Mucosa of descending colon (tissue), 3 donors: ENCODE results near the gene CYP27A1. TPM values are rescaled to one million over a fixed set of nuclear protein-coding genes. Genes with fewer than 3 reads are reported as not detected.
"Not testable (repeated sequence)": the region's sequence is repeated elsewhere in the genome, so short reads cannot be mapped to it uniquely, and the experiment has no call there.

Source experiments
- ATAC-seq: fragments of 200-7000 bp; cut with Tn5 transposase; one replicate; pipeline ENCODE4 v1.9.1; 2020; ENCODE audit warnings: mild to moderate bottlenecking, moderate library complexity
- DNase-seq, 3 donors: peaks; one replicate each; pipeline ENCODE4 v3.0.0-alpha.2; 2020
- H3K36me3 ChIP-seq: fragments of 200-600 bp; one replicate; pipeline ENCODE4 v1.8.0; 2021; ENCODE audit warnings: low read depth, mild to moderate bottlenecking
- H3K4me1 ChIP-seq: fragments of 200-600 bp; one replicate; pipeline ENCODE4 v1.8.0; 2021; ENCODE audit warnings: low read depth, mild to moderate bottlenecking
- H3K4me3 ChIP-seq: fragments of 200-600 bp; one replicate; pipeline ENCODE4 v1.8.0; 2021; ENCODE audit warnings: mild to moderate bottlenecking
- H3K9me3 ChIP-seq: fragments of 200-600 bp; one replicate; pipeline ENCODE4 v1.8.0; 2021; ENCODE audit warnings: mild to moderate bottlenecking
- CTCF ChIP-seq: fragments of 200-600 bp; IDR thresholded peaks from one replicate; pipeline ENCODE4 v1.8.0; 2022; ENCODE audit warnings: antibody characterized with exemption, mild to moderate bottlenecking
- intact Hi-C, 2 donors: fragments of 100-400 bp; cut with DNase I in 1 of 2; cut with micrococcal nuclease in 1 of 2; formaldehyde crosslinking; loops; one replicate each; pipeline versions ENCODE4 v1.11.0 to v1.11.1; 2022; cut with DNase I, micrococcal nuclease
- total RNA-seq, 3 donors: library from RNA; stranded (reverse); fragmentation: NEBNext Ultra II Directional in 2 of 3; extraction: Animal tissue kit (Norgen Biotek cat#: 25700) in 2 of 3; gene quantifications; one replicate each; pipeline versions ENCODE4 v1.2.1 to v1.2.4, GENCODE V29; 2021 to 2023
- donor health status: DM: no; HTN: no; CAD: no; lungs with moderate emphysema.
- donor health status: DM: no; HTN: no; CAD: no.
- donor health status: DM: no; HTN: yes; CAD: no.

The CYP27A1 gene
- total RNA-seq, 3 donors from 2014 or later, result 31.0 to 70.0 (median 37.7) TPM

GRCh38 chr2:218755567-218756404, 26.2 kb upstream of the CYP27A1 start:
- Histone ChIP-seq H3K4me3 (no peak overlapping the region), H3K4me1 (no peaks in the 10 kb centered on the region), H3K36me3 (peaks cover 5% of the 10 kb centered on the region), H3K9me3 (no peaks in the 10 kb centered on the region)
- intact Hi-C loops, result no loop called here
- ATAC-seq (no peak), DNase-seq (no peak)
- TF ChIP-seq CTCF, result no peak

- TF ChIP-seq CTCF, result no peak
- intact Hi-C loops, result no loop called here
- Histone ChIP-seq H3K4me1 (no peaks in the 10 kb centered on the region), H3K4me3 (no peak overlapping the region), H3K36me3 (peaks cover 2% of the 10 kb centered on the region), H3K9me3 (no peaks in the 10 kb centered on the region)
- ATAC-seq (no peak), DNase-seq (no peak)
Measured at GRCh38 chr2:218756599-218757377, 25.2 kb upstream of the CYP27A1 start.

GRCh38 chr2:218761795-218762194, 20.2 kb upstream of the CYP27A1 start:
- H3K9me3 ChIP-seq, result no peaks in the 10 kb centered on the region
- no peaks in the 10 kb centered on the region for H3K36me3 ChIP-seq
- no peaks in the 10 kb centered on the region for H3K4me1 ChIP-seq
- no peak for TF ChIP-seq CTCF
- ATAC-seq (no peak), DNase-seq (no peak)
- intact Hi-C loops, result no loop called here
- H3K4me3 ChIP-seq, result no peak overlapping the region

GRCh38 chr2:218772759-218773158, 9.2 kb upstream of the CYP27A1 start:
- H3K4me3 ChIP-seq, ATAC-seq, DNase-seq, H3K9me3 ChIP-seq, H3K4me1 ChIP-seq, intact Hi-C loops, H3K36me3 ChIP-seq: not testable (repeated sequence)

- DNase-seq (no peak), ATAC-seq (no peak)
- Histone ChIP-seq H3K9me3 (peaks cover 3% of the 10 kb centered on the region), H3K36me3 (no peaks in the 10 kb centered on the region), H3K4me1 (no peaks in the 10 kb centered on the region), H3K4me3 (no peak overlapping the region)
- TF ChIP-seq CTCF, result no peak
- intact Hi-C loops, result no loop called here
Measured at GRCh38 chr2:218773881-218774280, 8.1 kb upstream of the CYP27A1 start.

- DNase-seq (no peak), ATAC-seq (no peak)
- intact Hi-C loops, result no loop called here
- H3K36me3 ChIP-seq, result no peaks in the 10 kb centered on the region
- peaks cover 3% of the 10 kb centered on the region for H3K9me3 ChIP-seq
- H3K4me3 ChIP-seq, result no peak overlapping the region
- no peaks in the 10 kb centered on the region for H3K4me1 ChIP-seq
- TF ChIP-seq CTCF, result no peak
Measured at GRCh38 chr2:218776488-218776887, 5.5 kb upstream of the CYP27A1 start.
